H1 (cell line): Measurements from ENCODE around the gene LRBA. TPM values are rescaled to one million over a fixed set of nuclear protein-coding genes. Genes with fewer than 3 reads are reported as not detected.

Experiments
- CTCF ChIA-PET: fragments of 300-600 bp; sonication (Branson Sonifier 250); formaldehyde crosslinking; loops from one replicate; lab custom pipeline; 2021; ENCODE audit not compliant: partially characterized antibody; lab: Charles Lee
- POLR2A ChIA-PET: fragments of 300-600 bp; sonication (Branson Sonifier 250); formaldehyde crosslinking; loops from one replicate; lab custom pipeline; 2021; ENCODE audit warnings: inconsistent platforms; ENCODE audit not compliant: partially characterized antibody; lab: Charles Lee
- DNase-seq, 2 experiments: peaks; one replicate each; pipeline versions ENCODE4 v3.0.0 to v3.0.0-alpha.2; 2010 to 2022; ENCODE audit warnings: low spot score in 2 of 2, low read depth in 1 of 2, mixed read lengths in 1 of 2
- FAIRE-seq: peaks from 2 replicates; lab custom pipeline; 2011; peaks lifted over from hg19 to GRCh38; lab: Jason Lieb, UNC
- H2AFZ ChIP-seq: 2 replicates; pipeline ENCODE4 v1.8.1; 2012; ENCODE audit warnings: low read length, inconsistent platforms
- H2AK5ac ChIP-seq: 2 replicates; pipeline ENCODE4 v1.6.1; 2013; ENCODE audit warnings: low read depth, low read length
- H2BK120ac ChIP-seq: replicated peaks from 2 replicates; pipeline ENCODE3; 2013; ENCODE audit warnings: low read depth, low read length, inconsistent platforms
- H2BK12ac ChIP-seq: 2 replicates; pipeline ENCODE4 v1.6.1; 2013; ENCODE audit warnings: low read depth, low read length
- H2BK15ac ChIP-seq: 2 replicates; pipeline ENCODE4 v1.6.1; 2013; ENCODE audit warnings: low read length
- H2BK20ac ChIP-seq: 2 replicates; pipeline ENCODE4 v1.6.1; 2013; ENCODE audit warnings: low read length
- H2BK5ac ChIP-seq: 2 replicates; pipeline ENCODE4 v1.6.1; 2013; ENCODE audit warnings: low read depth, low read length
- H3K14ac ChIP-seq: 2 replicates; pipeline ENCODE4 v1.6.1; 2013; ENCODE audit warnings: inconsistent platforms; ENCODE audit not compliant: insufficient read length
- H3K18ac ChIP-seq: 2 replicates; pipeline ENCODE4 v1.6.1; 2013; ENCODE audit warnings: low read length; ENCODE audit errors: extremely low read depth
- H3K23ac ChIP-seq: 2 replicates; pipeline ENCODE4 v1.6.1; 2013; ENCODE audit warnings: inconsistent platforms; ENCODE audit not compliant: insufficient read length
- H3K23me2 ChIP-seq: 2 replicates; pipeline ENCODE4 v1.6.1; 2013; ENCODE audit warnings: low read depth, low read length
- H3K27ac ChIP-seq: 2 replicates; pipeline ENCODE4 v1.6.1; 2011; ENCODE audit warnings: low read depth, low read length, inconsistent platforms
- H3K27me3 ChIP-seq, 4 experiments: replicated peaks in 1 of 4; 1 replicate in 1 of 4; 2 replicates in 3 of 4; pipeline versions ENCODE4 v1.6.1 to v1.8.1; 2011 to 2013; ENCODE audit warnings: low read length in 3 of 4, mild to moderate bottlenecking in 3 of 4, inconsistent platforms in 2 of 4, mixed read lengths in 2 of 4, moderate library complexity in 1 of 4; ENCODE audit not compliant: control insufficient read depth in 3 of 4, insufficient read depth in 3 of 4; ENCODE audit errors: extremely low read depth in 1 of 4
- H3K36me3 ChIP-seq, 4 experiments: 2 replicates each; pipeline versions ENCODE4 v1.6.1 to v1.8.1; 2011 to 2013; ENCODE audit warnings: mild to moderate bottlenecking in 4 of 4, low read length in 3 of 4, moderate library complexity in 2 of 4, control low read depth in 1 of 4, inconsistent platforms in 1 of 4; ENCODE audit not compliant: insufficient read depth in 4 of 4, control insufficient read depth in 2 of 4
- H3K4ac ChIP-seq: replicated peaks from 2 replicates; pipeline ENCODE3; 2013; ENCODE audit warnings: low read length, low read depth, mixed read lengths, inconsistent platforms; ENCODE audit not compliant: insufficient read length
- H3K4me1 ChIP-seq, 4 experiments: replicated peaks in 1 of 4; 1 replicate in 1 of 4; 2 replicates in 3 of 4; pipeline versions ENCODE4 v1.6.1 to v1.8.1; 2011 to 2013; ENCODE audit warnings: low read length in 3 of 4, inconsistent platforms in 2 of 4, mixed read lengths in 1 of 4; ENCODE audit not compliant: insufficient read depth in 4 of 4, control insufficient read depth in 3 of 4
- H3K4me2 ChIP-seq, 2 experiments: 2 replicates each; pipeline versions ENCODE4 v1.6.1 to v1.8.1; 2011 to 2013; ENCODE audit warnings: low read depth in 2 of 2, low read length in 2 of 2, control low read depth in 1 of 2, inconsistent platforms in 1 of 2, mild to moderate bottlenecking in 1 of 2; ENCODE audit not compliant: insufficient read depth in 1 of 2
- H3K4me3 ChIP-seq, 4 experiments: fragments of 200-600, 300-600 bp in 1 of 4; sonication (generic), shearing (Covaris generic), sonication (Bioruptor Twin) in 1 of 4; 2 replicates each; pipeline versions ENCODE4 v1.5.1 to v1.8.1; 2011 to 2016; ENCODE audit warnings: low read length in 4 of 4, low read depth in 3 of 4, control low read depth in 2 of 4, inconsistent platforms in 2 of 4, mild to moderate bottlenecking in 2 of 4, mixed read lengths in 1 of 4, moderate library complexity in 1 of 4; ENCODE audit not compliant: insufficient read depth in 2 of 4; ENCODE audit errors: extremely low read depth in 1 of 4
- H3K56ac ChIP-seq: replicated peaks from 2 replicates; pipeline ENCODE3; 2013; ENCODE audit warnings: low read depth, mild to moderate bottlenecking, mixed read lengths, low read length, inconsistent platforms; ENCODE audit not compliant: insufficient read length
- H3K79me1 ChIP-seq: 2 replicates; pipeline ENCODE4 v1.6.1; 2013; ENCODE audit warnings: low read depth, low read length, control low read depth
- H3K79me2 ChIP-seq, 2 experiments: 2 replicates each; pipeline versions ENCODE4 v1.6.1 to v1.8.1; 2012 to 2013; ENCODE audit warnings: low read length in 2 of 2, mild to moderate bottlenecking in 2 of 2, inconsistent platforms in 1 of 2; ENCODE audit not compliant: insufficient read depth in 2 of 2, control insufficient read depth in 1 of 2
- H3K9ac ChIP-seq, 4 experiments: replicated peaks in 1 of 4; 1 replicate in 1 of 4; 2 replicates in 3 of 4; pipeline versions ENCODE4 v1.6.1 to v1.8.1; 2011 to 2013; ENCODE audit warnings: low read depth in 3 of 4, low read length in 3 of 4, control low read depth in 2 of 4, mild to moderate bottlenecking in 2 of 4, moderate library complexity in 2 of 4, inconsistent platforms in 1 of 4; ENCODE audit errors: extremely low read depth in 1 of 4
- H3K9me3 ChIP-seq, 2 experiments: 2 replicates each; pipeline versions ENCODE4 v1.6.1 to v1.8.1; 2012 to 2013; ENCODE audit warnings: mild to moderate bottlenecking in 2 of 2, moderate library complexity in 2 of 2, control low read depth in 1 of 2, inconsistent platforms in 1 of 2, low read depth in 1 of 2, low read length in 1 of 2, mixed read lengths in 1 of 2; ENCODE audit not compliant: insufficient read depth in 2 of 2
- H4K20me1 ChIP-seq, 2 experiments: replicated peaks in 1 of 2; 2 replicates each; pipeline versions ENCODE3 to v1.8.1; 2011 to 2013; ENCODE audit warnings: inconsistent platforms in 2 of 2, low read length in 2 of 2, mild to moderate bottlenecking in 1 of 2; ENCODE audit not compliant: insufficient read depth in 2 of 2, control insufficient read depth in 1 of 2
- H4K5ac ChIP-seq: 2 replicates; pipeline ENCODE4 v1.6.1; 2013; ENCODE audit warnings: low read length, low read depth, mixed read lengths, inconsistent platforms; ENCODE audit not compliant: insufficient read length
- H4K8ac ChIP-seq: 2 replicates; pipeline ENCODE4 v1.8.0; 2013; ENCODE audit warnings: mild to moderate bottlenecking, moderate library complexity, low read length, inconsistent platforms; ENCODE audit not compliant: insufficient read depth; ENCODE audit errors: extremely low read depth
- H4K91ac ChIP-seq: replicated peaks from 2 replicates; pipeline ENCODE3; 2013; ENCODE audit warnings: low read length, mixed read lengths, inconsistent platforms; ENCODE audit not compliant: insufficient read length
- BCL11A ChIP-seq, 2 experiments: IDR thresholded peaks; one replicate each; pipeline ENCODE4 v1.6.1; 2011; ENCODE audit warnings: low read depth in 2 of 2, low read length in 2 of 2, mild to moderate bottlenecking in 2 of 2
- CREB1 ChIP-seq: IDR thresholded peaks from 2 replicates; pipeline ENCODE4 v1.6.1; 2012; ENCODE audit warnings: inconsistent platforms
- GABPA ChIP-seq: IDR thresholded peaks from 2 replicates; pipeline ENCODE4 v1.6.1; 2011; ENCODE audit warnings: mild to moderate bottlenecking, low read length, moderate library complexity, borderline replicate concordance; ENCODE audit not compliant: insufficient read depth
- KDM1A ChIP-seq: fragments of 200-600, 300-600 bp; sonication (generic); IDR thresholded peaks from 2 replicates; pipeline ENCODE4 v1.7.1; 2016; ENCODE audit warnings: mild to moderate bottlenecking, low read length, borderline replicate concordance
- MAFK ChIP-seq: IDR thresholded peaks from 2 replicates; pipeline ENCODE4 v1.6.1; 2012; ENCODE audit warnings: low read depth, mild to moderate bottlenecking, improper control_type of control experiment, low read length
- NANOG ChIP-seq: IDR thresholded peaks from 2 replicates; pipeline ENCODE4 v1.6.1; 2011; ENCODE audit warnings: low read length, low read depth, mild to moderate bottlenecking, inconsistent platforms; ENCODE audit not compliant: insufficient read depth, poor library complexity, severe bottlenecking
- POU5F1 ChIP-seq: IDR thresholded peaks from 2 replicates; pipeline ENCODE4 v1.6.1; 2011; ENCODE audit warnings: low read depth, mild to moderate bottlenecking, low read length, moderate library complexity
- RFX5 ChIP-seq: IDR thresholded peaks from 2 replicates; pipeline ENCODE4 v1.6.1; 2011; ENCODE audit warnings: low read depth, low read length, improper control_type of control experiment, borderline replicate concordance
- RXRA ChIP-seq: IDR thresholded peaks from 2 replicates; pipeline ENCODE4 v1.6.1; 2011; ENCODE audit warnings: low read depth, mild to moderate bottlenecking, low read length, moderate library complexity; ENCODE audit not compliant: insufficient read depth
- SIN3A ChIP-seq, 2 experiments: IDR thresholded peaks in 1 of 2; conservative IDR thresholded peaks in 1 of 2; 2 replicates each; pipeline ENCODE4 v1.6.1; 2011 to 2012; ENCODE audit warnings: low read length in 2 of 2, improper control_type of control experiment in 1 of 2, low read depth in 1 of 2, mild to moderate bottlenecking in 1 of 2
- SIX5 ChIP-seq: IDR thresholded peaks from 2 replicates; pipeline ENCODE4 v1.6.1; 2011; ENCODE audit warnings: mild to moderate bottlenecking, low read depth, low read length
- SP1 ChIP-seq: IDR thresholded peaks from 2 replicates; pipeline ENCODE4 v1.6.1; 2011; ENCODE audit warnings: low read depth, low read length
- SP2 ChIP-seq: IDR thresholded peaks from 2 replicates; pipeline ENCODE4 v1.6.1; 2012; ENCODE audit warnings: mild to moderate bottlenecking, low read length, inconsistent platforms
- SRF ChIP-seq: IDR thresholded peaks from 2 replicates; pipeline ENCODE4 v1.6.1; 2011; ENCODE audit warnings: mild to moderate bottlenecking, low read depth, low read length, moderate library complexity
- TBP ChIP-seq: IDR thresholded peaks from 2 replicates; pipeline ENCODE4 v1.6.1; 2011; ENCODE audit warnings: low read depth, low read length, improper control_type of control experiment
- ZNF274 ChIP-seq: IDR thresholded peaks from 2 replicates; pipeline ENCODE4 v1.7.0; 2012; ENCODE audit warnings: low read length, borderline replicate concordance; ENCODE audit errors: extremely low read depth
- WGBS, 2 experiments: shearing (Covaris generic) in 1 of 2; methylation state at CpG; one replicate each; pipeline versions ENCODE4 v1.1.6 to v1.1.7; 2013 to 2015; ENCODE audit warnings: low lambda C conversion rate in 2 of 2, mixed read lengths in 2 of 2, inconsistent platforms in 1 of 2, low coverage in 1 of 2, missing lambda C conversion rate in 1 of 2; ENCODE audit not compliant: insufficient replicate concordance in 2 of 2, insufficient coverage in 1 of 2, insufficient read length in 1 of 2; ENCODE audit errors: extremely low coverage in 1 of 2, missing lambda C conversion rate in 1 of 2; 5-methylcytosine and 5-hydroxymethylcytosine counted together
- polyA plus RNA-seq, 7 experiments: library from polyadenylated mRNA; depleted of rRNA in 3 of 7; stranded (reverse) in 5 of 7; unstranded in 2 of 7; fragments of >200 nt in 5 of 7; fragments of 200-250 nt in 2 of 7; gene quantifications; 1 replicate in 5 of 7; 2 replicates in 1 of 7; 4 replicates in 1 of 7; pipeline versions ENCODE4 v1.2.1 to v1.2.3, GENCODE V29; 2011 to 2013; ENCODE audit warnings: missing spikeins in 2 of 7, mixed read lengths in 2 of 7
- total RNA-seq: library from RNA; stranded (reverse); fragmentation: NEBNext Ultra II Directional; extraction: Animal tissue kit (Norgen Biotek cat#: 25700); gene quantifications from 2 replicates; pipeline ENCODE4 v1.2.1, GENCODE V29; 2021

Gene LRBA
- total and polyA plus RNA-seq, 2 of the 8 experiments (the other 6 are each of a cell fraction or from before 2014, with no cell fraction given): 54.6 to 83.2 TPM

- no peak overlapping the region for H2AK5ac ChIP-seq
- FAIRE-seq (no peak), DNase-seq (no peak)
- H3K56ac ChIP-seq: no peak overlapping the region
- ChIA-PET POLR2A (interaction anchor here (0.7 kb wide), 1 partner anchor 34 kb away, joined by 3 read pairs; no protein-coding TSS in a partner anchor), CTCF (no interaction called here)
- H4K91ac ChIP-seq: no peak overlapping the region
- no peaks in the 10 kb centered on the region for H3K79me1 ChIP-seq
- H3K4me3 ChIP-seq: no peak overlapping the region
- no peak overlapping the region for H3K4me2 ChIP-seq
- no peaks in the 10 kb centered on the region for H3K23me2 ChIP-seq
- no peak overlapping the region for H2BK120ac ChIP-seq
- H4K8ac ChIP-seq: no peak overlapping the region
- H3K36me3 ChIP-seq: peaks cover 0 to 4% (median 0%) of the 10 kb centered on the region in 4 experiments; a peak in 1 of 8 replicates
- no peak overlapping the region for H2BK5ac ChIP-seq
- no peak overlapping the region for H2AFZ ChIP-seq
- H3K27me3 ChIP-seq: no peaks in the 10 kb centered on the region
- H4K20me1 ChIP-seq: no peaks in the 10 kb centered on the region
- no peak overlapping the region for H3K9ac ChIP-seq
- no peaks in the 10 kb centered on the region for H3K4me1 ChIP-seq
- no peaks in the 10 kb centered on the region for H3K79me2 ChIP-seq
- H3K14ac ChIP-seq: no peak overlapping the region
- no peak overlapping the region for H2BK20ac ChIP-seq
- H2BK12ac ChIP-seq: no peak overlapping the region
- no peak overlapping the region for H2BK15ac ChIP-seq
- H3K27ac ChIP-seq: no peak overlapping the region
- no peak overlapping the region for H3K18ac ChIP-seq
- 94% methylated on average over 1 of the region's 1 CpG; no CpG with 5 or more reads in 1 of the 2 experiments for WGBS, 2 experiments
- no peak overlapping the region for H3K23ac ChIP-seq
- H3K4ac ChIP-seq: no peak overlapping the region
- no peak overlapping the region for H4K5ac ChIP-seq
- H3K9me3 ChIP-seq: no peaks in the 10 kb centered on the region
- TF ChIP-seq ZNF274 (no peak), NANOG (no peak), GABPA (no peak), CREB1 (no peak), MAFK (no peak), SRF (no peak), POU5F1 (no peak), RFX5 (no peak), SIX5 (no peak), TBP (no peak), KDM1A (no peak), RXRA (no peak), BCL11A (IDR thresholded peaks at IDR 0.05; ENCODE audit: low read depth in 2 of 2, low read length in 2 of 2) (no peak), SP2 (no peak), SIN3A (conservative IDR thresholded peaks at IDR 0.05 in 1 of 2, IDR thresholded peaks at IDR 0.05 in 1 of 2; ENCODE audit: low read depth in 1 of 2, low read length in 2 of 2) (no peak), SP1 (no peak)
Measured at GRCh38 chr4:150415213-150415612, 599.9 kb downstream of the LRBA start.
